Measurements from ENCODE around the gene ADGRL3. TPM values are rescaled to one million over a fixed set of nuclear protein-coding genes. Genes with fewer than 3 reads are reported as not detected.

ADGRL3 gene
- total and polyA plus RNA-seq, 7 donors, result 0.06 to 2.8 (median 0.42) TPM

DNA sequence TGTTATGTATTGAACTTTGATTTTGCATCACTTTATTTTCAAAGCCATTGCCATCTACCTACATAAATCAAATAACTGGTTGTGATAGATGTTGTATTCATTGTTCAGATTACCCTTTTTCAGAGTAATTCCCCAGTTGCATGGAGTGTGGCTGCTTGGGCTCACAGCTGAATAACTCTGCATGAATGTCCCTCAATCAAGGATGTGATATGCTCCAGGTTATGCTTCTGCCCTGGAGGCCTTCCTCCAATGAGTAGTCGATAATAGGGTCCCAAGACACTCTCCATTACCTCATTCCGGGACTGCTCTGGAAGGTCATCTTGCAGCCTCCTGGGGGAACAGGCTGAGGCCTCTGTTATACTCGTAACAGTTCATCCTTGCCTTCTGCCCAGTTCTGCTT, 251.8 kb downstream of the ADGRL3 start:
- H3K4me3 ChIP-seq, result no peak overlapping the region
- no peaks in the 10 kb centered on the region for H3K4me1 ChIP-seq
- ATAC-seq (no peak), DNase-seq (no peak)
- intact Hi-C loops (cut with DNase I), result no loop called here
- TF ChIP-seq, protein P1, sequence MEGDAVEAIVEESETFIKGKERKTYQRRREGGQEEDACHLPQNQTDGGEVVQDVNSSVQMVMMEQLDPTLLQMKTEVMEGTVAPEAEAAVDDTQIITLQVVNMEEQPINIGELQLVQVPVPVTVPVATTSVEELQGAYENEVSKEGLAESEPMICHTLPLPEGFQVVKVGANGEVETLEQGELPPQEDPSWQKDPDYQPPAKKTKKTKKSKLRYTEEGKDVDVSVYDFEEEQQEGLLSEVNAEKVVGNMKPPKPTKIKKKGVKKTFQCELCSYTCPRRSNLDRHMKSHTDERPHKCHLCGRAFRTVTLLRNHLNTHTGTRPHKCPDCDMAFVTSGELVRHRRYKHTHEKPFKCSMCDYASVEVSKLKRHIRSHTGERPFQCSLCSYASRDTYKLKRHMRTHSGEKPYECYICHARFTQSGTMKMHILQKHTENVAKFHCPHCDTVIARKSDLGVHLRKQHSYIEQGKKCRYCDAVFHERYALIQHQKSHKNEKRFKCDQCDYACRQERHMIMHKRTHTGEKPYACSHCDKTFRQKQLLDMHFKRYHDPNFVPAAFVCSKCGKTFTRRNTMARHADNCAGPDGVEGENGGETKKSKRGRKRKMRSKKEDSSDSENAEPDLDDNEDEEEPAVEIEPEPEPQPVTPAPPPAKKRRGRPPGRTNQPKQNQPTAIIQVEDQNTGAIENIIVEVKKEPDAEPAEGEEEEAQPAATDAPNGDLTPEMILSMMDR (IDR thresholded peaks at IDR 0.05), result no peak
- no peak overlapping the region for H3K27ac ChIP-seq
- no peaks in the 10 kb centered on the region for H3K9me3 ChIP-seq
- WGBS, 3 donors, result 69 to 74% (median 74%) methylated on average over 3 of the region's 3 CpGs
- H3K27me3 ChIP-seq (ENCODE audit: insufficient read depth in 3 of 3, low read length in 2 of 3), result no peaks in the 10 kb centered on the region
- no peaks in the 10 kb centered on the region for H3K36me3 ChIP-seq (ENCODE audit: insufficient read depth in 1 of 2, low read depth in 1 of 2)

DNA sequence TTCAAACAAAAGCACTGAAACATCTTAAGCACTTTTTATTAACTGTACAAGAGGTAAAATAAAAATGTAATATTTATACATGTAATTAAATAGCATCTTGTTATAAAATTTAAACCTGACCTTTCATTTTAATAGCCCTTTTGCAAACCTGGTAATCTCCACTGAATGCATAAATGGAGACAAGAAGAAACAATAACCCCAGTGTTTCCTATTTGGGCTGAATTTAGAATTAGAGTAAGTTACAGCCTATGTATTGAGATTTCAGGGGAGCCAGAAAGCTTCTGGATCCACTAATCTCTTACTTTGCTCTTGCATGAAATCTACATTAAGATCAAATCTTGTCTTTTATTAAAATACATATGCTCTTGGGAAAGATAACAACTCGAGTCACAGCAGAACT, 261.8 kb downstream of the ADGRL3 start:
- Histone ChIP-seq H3K36me3 (ENCODE audit: insufficient read depth in 1 of 2, low read depth in 1 of 2) (no peaks in the 10 kb centered on the region), H3K4me1 (no peaks in the 10 kb centered on the region), H3K27ac (no peak overlapping the region), H3K27me3 (ENCODE audit: insufficient read depth in 3 of 3, low read length in 2 of 3) (no peaks in the 10 kb centered on the region), H3K4me3 (no peak overlapping the region), H3K9me3 (no peaks in the 10 kb centered on the region)
- TF ChIP-seq, protein P1 (IDR thresholded peaks at IDR 0.05), result no peak
- ATAC-seq (no peak), DNase-seq (no peak)
- WGBS, 3 donors, result 70 to 83% (median 80%) methylated on average over 1 of the region's 1 CpG
- intact Hi-C loops (cut with DNase I), result no loop called here

DNA sequence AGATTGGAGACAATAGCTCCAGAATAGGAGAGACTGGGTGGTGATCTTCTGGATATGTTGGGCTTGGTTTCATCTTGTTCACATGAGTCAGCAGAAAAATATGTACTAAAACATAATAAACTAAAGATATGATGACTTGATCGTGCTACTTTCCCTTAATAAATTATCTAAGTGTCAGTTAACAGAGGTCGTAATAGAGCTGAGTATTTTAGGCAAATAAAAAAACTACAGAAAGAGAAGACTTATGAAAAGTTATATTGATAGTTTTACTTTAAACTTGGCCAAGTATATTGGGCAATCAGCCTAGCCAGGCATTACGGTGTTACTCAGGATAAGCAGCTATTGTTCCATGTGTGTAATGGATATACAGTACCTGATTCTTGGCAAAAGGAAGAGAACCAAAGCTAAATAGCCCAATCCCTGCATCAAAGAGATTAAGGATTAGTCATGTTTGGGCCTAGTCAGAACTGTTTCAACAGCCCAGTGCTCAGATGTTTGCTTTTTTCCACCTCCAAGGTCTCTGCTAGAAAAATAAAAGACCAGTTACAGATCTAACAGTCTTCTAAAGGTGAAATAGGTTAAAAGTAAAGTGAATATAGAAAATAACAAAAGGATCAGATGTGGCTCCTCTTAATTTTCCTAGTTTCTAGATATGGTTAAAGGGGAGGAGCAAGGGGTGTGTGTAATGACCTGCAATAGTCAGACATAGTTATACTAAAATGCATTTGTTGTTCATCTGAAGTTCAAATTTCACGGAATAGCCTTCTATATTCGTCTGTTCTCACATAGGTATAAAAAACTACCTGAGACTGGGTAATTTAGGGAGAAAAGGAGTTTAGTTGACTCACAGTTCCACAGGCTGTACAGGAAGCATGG, 262.6 kb downstream of the ADGRL3 start:
- TF ChIP-seq, protein P1 (IDR thresholded peaks at IDR 0.05), result no peak
- Histone ChIP-seq H3K4me1 (no peaks in the 10 kb centered on the region), H3K27ac (no peak overlapping the region), H3K4me3 (no peak overlapping the region), H3K9me3 (no peaks in the 10 kb centered on the region), H3K27me3 (ENCODE audit: insufficient read depth in 3 of 3, low read length in 2 of 3) (no peaks in the 10 kb centered on the region), H3K36me3 (ENCODE audit: insufficient read depth in 1 of 2, low read depth in 1 of 2) (no peaks in the 10 kb centered on the region)
- 43 to 55% (median 45%) methylated on average over 5 of the region's 5 CpGs for WGBS, 3 donors
- no peak for DNase-seq
- ATAC-seq, result no peak
- intact Hi-C loops (cut with DNase I), result no loop called here

DNA sequence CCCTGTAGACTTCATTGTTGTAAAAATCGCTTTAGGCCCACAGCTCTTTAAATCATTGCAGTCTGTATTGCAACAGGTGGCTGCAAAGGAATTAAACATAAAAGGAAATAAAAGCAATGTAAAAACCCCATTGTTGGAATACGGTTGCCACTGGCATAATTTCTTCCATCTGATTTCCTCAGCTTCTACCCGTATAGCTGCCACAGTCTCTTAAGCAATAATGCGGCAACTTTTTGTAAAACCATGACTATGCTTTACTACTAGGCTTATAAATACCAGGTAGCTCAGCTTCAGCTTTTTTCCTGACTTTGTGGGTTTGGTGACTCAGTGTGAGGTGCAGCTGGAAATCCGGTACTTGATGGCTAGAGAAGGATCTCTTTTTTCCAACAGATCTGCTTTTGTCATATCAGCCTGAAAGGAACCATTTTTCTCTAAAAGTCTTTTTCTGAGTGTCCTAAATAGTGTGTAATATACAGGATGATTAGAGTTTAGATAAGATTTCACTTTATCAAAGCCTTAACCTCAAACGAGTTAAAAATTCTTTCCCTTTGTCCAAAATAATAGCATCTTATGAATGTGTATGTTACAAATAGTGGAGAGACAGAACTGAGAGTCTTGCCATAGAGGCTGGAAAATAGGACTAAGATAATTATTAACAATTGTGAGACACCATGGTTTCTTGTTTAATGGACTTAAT, 268.0 kb downstream of the ADGRL3 start:
- 61 to 67% (median 62%) methylated on average over 6 of the region's 6 CpGs for WGBS, 3 donors
- Histone ChIP-seq H3K36me3 (ENCODE audit: insufficient read depth in 1 of 2, low read depth in 1 of 2) (no peaks in the 10 kb centered on the region), H3K27me3 (ENCODE audit: insufficient read depth in 3 of 3, low read length in 2 of 3) (no peaks in the 10 kb centered on the region), H3K9me3 (no peaks in the 10 kb centered on the region), H3K4me3 (no peak overlapping the region), H3K4me1 (no peaks in the 10 kb centered on the region), H3K27ac (no peak overlapping the region)
- TF ChIP-seq, protein P1 (IDR thresholded peaks at IDR 0.05), result no peak
- DNase-seq (no peak), ATAC-seq (no peak)
- intact Hi-C loops (cut with DNase I), result no loop called here

Data from psoas muscle (tissue), 8 donors.